ENCODE data around the gene BLOC1S3. TPM values are rescaled to one million over a fixed set of nuclear protein-coding genes. Genes with fewer than 3 reads are reported as not detected.

The BLOC1S3 gene
- polyA plus RNA-seq, 1 donor (not counting 4 experiments of a cell fraction or from before 2014, with no cell fraction given): 5.1 TPM

DNA sequence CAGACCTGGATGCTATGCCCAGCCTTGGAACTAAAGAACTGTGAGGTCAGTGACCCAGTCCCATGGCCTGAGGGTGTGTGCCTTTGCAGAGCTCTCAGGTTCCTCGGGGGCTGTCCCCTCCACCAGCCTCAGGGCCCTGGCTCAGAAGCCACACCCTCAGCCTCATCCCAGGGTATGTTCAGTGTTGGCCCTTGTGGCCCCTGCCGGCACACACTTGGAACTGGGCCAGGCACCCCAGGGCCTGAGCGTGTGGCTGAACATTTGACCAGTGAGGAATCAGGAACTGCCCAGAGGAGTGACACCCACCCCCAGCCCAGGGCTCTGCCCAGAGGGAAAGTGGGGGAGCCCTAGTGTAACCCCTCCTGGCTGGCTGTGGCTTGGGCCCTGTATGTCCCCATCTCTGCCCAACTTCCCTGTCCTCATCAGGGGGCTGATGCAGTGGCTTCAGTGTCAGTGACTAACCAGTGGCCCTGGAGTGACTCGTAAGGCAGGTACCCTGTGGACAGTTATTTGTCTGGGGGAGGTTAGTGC, 27.8 kb upstream of the BLOC1S3 start:
- H3K9me3 ChIP-seq (ENCODE audit: control insufficient read depth, low read depth, low read length): peaks cover 4% of the 10 kb centered on the region
- no peaks in the 10 kb centered on the region for H3K9me1 ChIP-seq (ENCODE audit: control insufficient read depth, extremely low read depth, insufficient read depth, low read length)
- no peaks in the 10 kb centered on the region for H3K79me2 ChIP-seq (ENCODE audit: control insufficient read depth, insufficient read depth, low read length)
- no peak for DNase-seq (ENCODE audit: low read depth, low spot score)
- H2AFZ ChIP-seq (ENCODE audit: control insufficient read depth, low read length): no peak overlapping the region
- no peak overlapping the region for H3K9ac ChIP-seq (ENCODE audit: control insufficient read depth, extremely low read depth, insufficient read depth, low read length)
- dilution Hi-C loops (cut with MboI; ENCODE audit: extremely low pct_ligation_motif_present, low sequenced_read_pairs): no loop called here
- no peak for FAIRE-seq
- H3K36me3 ChIP-seq (ENCODE audit: control insufficient read depth in 2 of 2, extremely low read depth in 1 of 2, insufficient read depth in 2 of 2, low read length in 2 of 2): no peaks in the 10 kb centered on the region
- TF ChIP-seq EZH2 (IDR thresholded peaks at IDR 0.05; ENCODE audit: low read length): no peak
- TF ChIP-seq, protein P1, sequence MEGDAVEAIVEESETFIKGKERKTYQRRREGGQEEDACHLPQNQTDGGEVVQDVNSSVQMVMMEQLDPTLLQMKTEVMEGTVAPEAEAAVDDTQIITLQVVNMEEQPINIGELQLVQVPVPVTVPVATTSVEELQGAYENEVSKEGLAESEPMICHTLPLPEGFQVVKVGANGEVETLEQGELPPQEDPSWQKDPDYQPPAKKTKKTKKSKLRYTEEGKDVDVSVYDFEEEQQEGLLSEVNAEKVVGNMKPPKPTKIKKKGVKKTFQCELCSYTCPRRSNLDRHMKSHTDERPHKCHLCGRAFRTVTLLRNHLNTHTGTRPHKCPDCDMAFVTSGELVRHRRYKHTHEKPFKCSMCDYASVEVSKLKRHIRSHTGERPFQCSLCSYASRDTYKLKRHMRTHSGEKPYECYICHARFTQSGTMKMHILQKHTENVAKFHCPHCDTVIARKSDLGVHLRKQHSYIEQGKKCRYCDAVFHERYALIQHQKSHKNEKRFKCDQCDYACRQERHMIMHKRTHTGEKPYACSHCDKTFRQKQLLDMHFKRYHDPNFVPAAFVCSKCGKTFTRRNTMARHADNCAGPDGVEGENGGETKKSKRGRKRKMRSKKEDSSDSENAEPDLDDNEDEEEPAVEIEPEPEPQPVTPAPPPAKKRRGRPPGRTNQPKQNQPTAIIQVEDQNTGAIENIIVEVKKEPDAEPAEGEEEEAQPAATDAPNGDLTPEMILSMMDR (optimal IDR thresholded peaks at IDR 0.05 in 1 of 3, IDR thresholded peaks at IDR 0.05 in 1 of 3, conservative IDR thresholded peaks at IDR 0.05 in 1 of 3; ENCODE audit: extremely low read depth in 1 of 3, insufficient read depth in 2 of 3, low read length in 3 of 3): no peak
- peaks cover 24% of the 10 kb centered on the region for H3K27me3 ChIP-seq (ENCODE audit: control insufficient read depth, extremely low read depth, insufficient read depth, low read length)
- peaks cover 24% of the 10 kb centered on the region for H3K4me1 ChIP-seq (ENCODE audit: control insufficient read depth, extremely low read depth, insufficient read depth, low read length)
- H3K27ac ChIP-seq (ENCODE audit: control insufficient read depth, insufficient read depth, low read length): no peak overlapping the region
- H3K4me2 ChIP-seq (ENCODE audit: control insufficient read depth, extremely low read depth, insufficient read depth, low read depth, low read length): no peak overlapping the region
- H3K4me3 ChIP-seq (ENCODE audit: control insufficient read depth in 2 of 3, extremely low read depth in 1 of 3, insufficient read depth in 2 of 3, low read depth in 1 of 3, low read length in 3 of 3): no peak overlapping the region
- peaks cover 7% of the 10 kb centered on the region for H4K20me1 ChIP-seq (ENCODE audit: control insufficient read depth, extremely low read depth, insufficient read depth, low read length)

DNA sequence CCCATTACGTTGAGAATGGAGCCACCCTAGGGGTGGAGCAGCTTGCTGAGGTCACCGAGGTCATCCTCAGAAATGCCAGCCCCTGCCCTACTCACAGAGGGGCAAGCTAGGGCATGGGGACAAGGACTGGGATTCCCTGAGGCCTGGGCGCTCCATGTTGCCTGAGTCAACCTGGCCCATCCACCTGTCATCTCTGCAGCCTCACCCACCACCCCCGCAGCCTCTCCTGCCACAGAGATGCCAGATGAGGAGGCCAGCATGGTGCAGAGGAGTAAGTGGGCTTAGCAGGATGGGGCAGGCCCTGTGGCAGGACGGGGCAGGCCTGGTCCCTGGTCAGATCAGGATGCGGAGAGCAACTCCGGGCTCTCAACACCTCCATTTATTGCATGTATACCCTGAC, 27.3 kb upstream of the BLOC1S3 start:
- TF ChIP-seq, protein P1 (optimal IDR thresholded peaks at IDR 0.05 in 1 of 3, IDR thresholded peaks at IDR 0.05 in 1 of 3, conservative IDR thresholded peaks at IDR 0.05 in 1 of 3; ENCODE audit: extremely low read depth in 1 of 3, insufficient read depth in 2 of 3, low read length in 3 of 3): no peak
- no peak for TF ChIP-seq EZH2 (IDR thresholded peaks at IDR 0.05; ENCODE audit: low read length)
- DNase-seq (ENCODE audit: low read depth, low spot score): no peak
- peaks cover 23% of the 10 kb centered on the region for H3K4me1 ChIP-seq (ENCODE audit: control insufficient read depth, extremely low read depth, insufficient read depth, low read length)

More for the DNA sequence above, 27.3 kb upstream of the BLOC1S3 start:
- no peaks in the 10 kb centered on the region for H3K79me2 ChIP-seq (ENCODE audit: control insufficient read depth, insufficient read depth, low read length)
- no peak overlapping the region for H3K4me2 ChIP-seq (ENCODE audit: control insufficient read depth, extremely low read depth, insufficient read depth, low read depth, low read length)
- H3K9ac ChIP-seq (ENCODE audit: control insufficient read depth, extremely low read depth, insufficient read depth, low read length): no peak overlapping the region
- H4K20me1 ChIP-seq (ENCODE audit: control insufficient read depth, extremely low read depth, insufficient read depth, low read length): peaks cover 7% of the 10 kb centered on the region
- H3K27me3 ChIP-seq (ENCODE audit: control insufficient read depth, extremely low read depth, insufficient read depth, low read length): peaks cover 24% of the 10 kb centered on the region
- no peak for FAIRE-seq
- H3K9me1 ChIP-seq (ENCODE audit: control insufficient read depth, extremely low read depth, insufficient read depth, low read length): no peaks in the 10 kb centered on the region
- no peak overlapping the region for H2AFZ ChIP-seq (ENCODE audit: control insufficient read depth, low read length)
- H3K27ac ChIP-seq (ENCODE audit: control insufficient read depth, insufficient read depth, low read length): no peak overlapping the region
- dilution Hi-C loops (cut with MboI; ENCODE audit: extremely low pct_ligation_motif_present, low sequenced_read_pairs): no loop called here
- no peaks in the 10 kb centered on the region for H3K36me3 ChIP-seq (ENCODE audit: control insufficient read depth in 2 of 2, extremely low read depth in 1 of 2, insufficient read depth in 2 of 2, low read length in 2 of 2)
- peak overlapping the region in 1 of 3 experiments; percentile 13 for H3K4me3 ChIP-seq (ENCODE audit: control insufficient read depth in 2 of 3, extremely low read depth in 1 of 3, insufficient read depth in 2 of 3, low read depth in 1 of 3, low read length in 3 of 3)
- peaks cover 4% of the 10 kb centered on the region for H3K9me3 ChIP-seq (ENCODE audit: control insufficient read depth, low read depth, low read length)

All from keratinocyte (primary cell).